Measurements from ENCODE around the gene SUPV3L1. TPM values are rescaled to one million over a fixed set of nuclear protein-coding genes. Genes with fewer than 3 reads are reported as not detected.
"Not testable (repeated sequence)": the region's sequence is repeated elsewhere in the genome, so short reads cannot be mapped to it uniquely, and the experiment has no call there.

SUPV3L1 gene
- total and polyA plus RNA-seq, 4 donors = 14.1 to 21.7 (median 17.5) TPM

DNA sequence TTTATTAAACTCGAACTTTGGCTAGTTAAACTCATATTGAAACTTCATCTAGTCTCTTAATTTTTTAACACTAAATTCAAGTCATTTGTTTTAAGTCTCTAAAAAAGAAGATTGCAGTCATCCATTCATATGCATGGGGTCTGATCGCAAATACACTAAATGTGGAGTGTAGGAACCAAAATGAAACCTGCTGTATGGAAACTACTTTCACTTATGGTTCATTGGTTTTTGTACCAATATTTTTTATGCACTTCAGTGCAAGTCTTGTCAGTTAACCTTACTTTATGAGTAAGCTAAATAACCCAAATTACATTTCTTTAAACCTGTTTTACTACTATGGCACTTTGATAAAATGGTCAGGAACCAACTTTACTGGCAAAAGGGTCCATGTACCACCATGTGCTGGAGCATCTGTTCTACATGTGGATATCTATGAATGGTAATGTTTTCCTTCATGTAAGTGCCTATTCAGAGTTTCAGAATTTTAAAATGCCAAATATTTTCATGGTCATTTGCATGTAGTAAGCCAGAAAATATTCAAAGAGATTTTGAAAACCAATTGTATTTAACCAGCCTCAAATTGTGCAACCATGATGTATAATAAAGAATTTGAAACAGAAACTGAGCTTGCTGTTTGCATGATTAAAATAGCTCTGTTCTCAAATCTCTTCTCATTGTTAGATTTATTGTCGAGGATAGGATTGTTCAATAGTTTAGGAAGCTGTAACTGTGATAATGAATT lies 7.6 kb upstream of the SUPV3L1 start:
- H3K36me3 ChIP-seq (ENCODE audit: control insufficient read depth in 4 of 4, insufficient read depth in 3 of 4, low read depth in 1 of 4, low read length in 3 of 4) = peaks cover under 1 to 33% (median 29%) of the 10 kb centered on the region in 4 donors
- H3K9me3 ChIP-seq (ENCODE audit: control insufficient read depth in 4 of 4, low read length in 3 of 4) = no peaks in the 10 kb centered on the region
- no peak overlapping the region for H3K27ac ChIP-seq (ENCODE audit: low read depth in 1 of 2, low read length in 2 of 2)
- H3K27me3 ChIP-seq (ENCODE audit: control insufficient read depth in 4 of 4, insufficient read depth in 4 of 4, low read length in 3 of 4) = no peaks in the 10 kb centered on the region
- no peaks in the 10 kb centered on the region for H3K4me1 ChIP-seq (ENCODE audit: control insufficient read depth in 4 of 4, insufficient read depth in 4 of 4, low read length in 3 of 4)
- no peak for TF ChIP-seq GABPA (IDR thresholded peaks at IDR 0.05 in 1 of 2, conservative IDR thresholded peaks at IDR 0.05 in 1 of 2)
- TF ChIP-seq FOXA2 (IDR thresholded peaks at IDR 0.05) = no peak
- no peak for TF ChIP-seq NR2F2 (IDR thresholded peaks at IDR 0.05)
- TF ChIP-seq EGR1 (IDR thresholded peaks at IDR 0.05; ENCODE audit: low read depth in 2 of 2) = no peak
- no peak for TF ChIP-seq TAF1 (conservative IDR thresholded peaks at IDR 0.05)
- TF ChIP-seq, protein P1, sequence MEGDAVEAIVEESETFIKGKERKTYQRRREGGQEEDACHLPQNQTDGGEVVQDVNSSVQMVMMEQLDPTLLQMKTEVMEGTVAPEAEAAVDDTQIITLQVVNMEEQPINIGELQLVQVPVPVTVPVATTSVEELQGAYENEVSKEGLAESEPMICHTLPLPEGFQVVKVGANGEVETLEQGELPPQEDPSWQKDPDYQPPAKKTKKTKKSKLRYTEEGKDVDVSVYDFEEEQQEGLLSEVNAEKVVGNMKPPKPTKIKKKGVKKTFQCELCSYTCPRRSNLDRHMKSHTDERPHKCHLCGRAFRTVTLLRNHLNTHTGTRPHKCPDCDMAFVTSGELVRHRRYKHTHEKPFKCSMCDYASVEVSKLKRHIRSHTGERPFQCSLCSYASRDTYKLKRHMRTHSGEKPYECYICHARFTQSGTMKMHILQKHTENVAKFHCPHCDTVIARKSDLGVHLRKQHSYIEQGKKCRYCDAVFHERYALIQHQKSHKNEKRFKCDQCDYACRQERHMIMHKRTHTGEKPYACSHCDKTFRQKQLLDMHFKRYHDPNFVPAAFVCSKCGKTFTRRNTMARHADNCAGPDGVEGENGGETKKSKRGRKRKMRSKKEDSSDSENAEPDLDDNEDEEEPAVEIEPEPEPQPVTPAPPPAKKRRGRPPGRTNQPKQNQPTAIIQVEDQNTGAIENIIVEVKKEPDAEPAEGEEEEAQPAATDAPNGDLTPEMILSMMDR (IDR thresholded peaks at IDR 0.05; ENCODE audit: low read depth, low read length, missing input control) = no peak
- TF ChIP-seq, protein P2, sequence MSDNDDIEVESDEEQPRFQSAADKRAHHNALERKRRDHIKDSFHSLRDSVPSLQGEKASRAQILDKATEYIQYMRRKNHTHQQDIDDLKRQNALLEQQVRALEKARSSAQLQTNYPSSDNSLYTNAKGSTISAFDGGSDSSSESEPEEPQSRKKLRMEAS (IDR thresholded peaks at IDR 0.05) = no peak
- TF ChIP-seq JUND (IDR thresholded peaks at IDR 0.05) = no peak
- TF ChIP-seq RXRA (IDR thresholded peaks at IDR 0.05) = no peak
- TF ChIP-seq, protein P3, sequence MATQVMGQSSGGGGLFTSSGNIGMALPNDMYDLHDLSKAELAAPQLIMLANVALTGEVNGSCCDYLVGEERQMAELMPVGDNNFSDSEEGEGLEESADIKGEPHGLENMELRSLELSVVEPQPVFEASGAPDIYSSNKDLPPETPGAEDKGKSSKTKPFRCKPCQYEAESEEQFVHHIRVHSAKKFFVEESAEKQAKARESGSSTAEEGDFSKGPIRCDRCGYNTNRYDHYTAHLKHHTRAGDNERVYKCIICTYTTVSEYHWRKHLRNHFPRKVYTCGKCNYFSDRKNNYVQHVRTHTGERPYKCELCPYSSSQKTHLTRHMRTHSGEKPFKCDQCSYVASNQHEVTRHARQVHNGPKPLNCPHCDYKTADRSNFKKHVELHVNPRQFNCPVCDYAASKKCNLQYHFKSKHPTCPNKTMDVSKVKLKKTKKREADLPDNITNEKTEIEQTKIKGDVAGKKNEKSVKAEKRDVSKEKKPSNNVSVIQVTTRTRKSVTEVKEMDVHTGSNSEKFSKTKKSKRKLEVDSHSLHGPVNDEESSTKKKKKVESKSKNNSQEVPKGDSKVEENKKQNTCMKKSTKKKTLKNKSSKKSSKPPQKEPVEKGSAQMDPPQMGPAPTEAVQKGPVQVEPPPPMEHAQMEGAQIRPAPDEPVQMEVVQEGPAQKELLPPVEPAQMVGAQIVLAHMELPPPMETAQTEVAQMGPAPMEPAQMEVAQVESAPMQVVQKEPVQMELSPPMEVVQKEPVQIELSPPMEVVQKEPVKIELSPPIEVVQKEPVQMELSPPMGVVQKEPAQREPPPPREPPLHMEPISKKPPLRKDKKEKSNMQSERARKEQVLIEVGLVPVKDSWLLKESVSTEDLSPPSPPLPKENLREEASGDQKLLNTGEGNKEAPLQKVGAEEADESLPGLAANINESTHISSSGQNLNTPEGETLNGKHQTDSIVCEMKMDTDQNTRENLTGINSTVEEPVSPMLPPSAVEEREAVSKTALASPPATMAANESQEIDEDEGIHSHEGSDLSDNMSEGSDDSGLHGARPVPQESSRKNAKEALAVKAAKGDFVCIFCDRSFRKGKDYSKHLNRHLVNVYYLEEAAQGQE (IDR thresholded peaks at IDR 0.05) = no peak
- no peak for TF ChIP-seq ZBTB33 (IDR thresholded peaks at IDR 0.05)
- TF ChIP-seq, protein P4, sequence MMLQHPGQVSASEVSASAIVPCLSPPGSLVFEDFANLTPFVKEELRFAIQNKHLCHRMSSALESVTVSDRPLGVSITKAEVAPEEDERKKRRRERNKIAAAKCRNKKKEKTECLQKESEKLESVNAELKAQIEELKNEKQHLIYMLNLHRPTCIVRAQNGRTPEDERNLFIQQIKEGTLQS (IDR thresholded peaks at IDR 0.05) = no peak
- TF ChIP-seq HNF4G (IDR thresholded peaks at IDR 0.05) = no peak
- no peak for TF ChIP-seq RAD21 (IDR thresholded peaks at IDR 0.05)
- TF ChIP-seq YY1 (IDR thresholded peaks at IDR 0.05) = no peak
- TF ChIP-seq HNF4A (conservative IDR thresholded peaks at IDR 0.05) = no peak
- no peak for TF ChIP-seq FOXA1 (IDR thresholded peaks at IDR 0.05)
- H3K4me3 ChIP-seq (ENCODE audit: low read depth in 1 of 3, low read length in 3 of 3) = no peak overlapping the region
- H3K9ac ChIP-seq (ENCODE audit: low read depth in 1 of 2, low read length in 2 of 2) = no peak overlapping the region
- 91% methylated on average over 3 of the region's 3 CpGs for WGBS
- DNase-seq (ENCODE audit: low spot score) = no peak

DNA sequence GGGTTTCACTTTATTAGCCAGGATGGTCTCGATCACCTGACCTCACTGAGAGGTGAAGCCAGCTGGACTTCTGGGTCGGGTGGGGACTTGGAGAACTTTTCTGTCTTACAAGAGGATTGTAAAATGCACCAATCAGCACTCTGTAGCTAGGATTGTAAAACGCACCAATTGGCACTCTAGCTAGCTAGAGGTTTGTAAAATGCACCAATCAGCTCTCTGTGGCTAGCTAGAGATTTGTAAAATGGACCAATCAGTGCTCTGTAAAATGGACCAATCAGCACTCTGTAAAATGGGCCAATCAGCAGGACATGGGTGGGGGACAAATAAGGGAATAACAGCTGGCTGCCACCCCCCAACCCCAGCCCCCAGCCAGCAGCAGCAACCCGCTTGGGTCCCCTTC lies 4.7 kb upstream of the SUPV3L1 start:
- not testable (repeated sequence) for H3K27ac ChIP-seq (ENCODE audit: low read depth in 1 of 2, low read length in 2 of 2); H3K9ac ChIP-seq (ENCODE audit: low read depth in 1 of 2, low read length in 2 of 2); H3K9me3 ChIP-seq (ENCODE audit: control insufficient read depth in 4 of 4, low read length in 3 of 4); DNase-seq (ENCODE audit: low spot score); H3K4me1 ChIP-seq (ENCODE audit: control insufficient read depth in 4 of 4, insufficient read depth in 4 of 4, low read length in 3 of 4); H3K4me3 ChIP-seq (ENCODE audit: low read depth in 1 of 3, low read length in 3 of 3); H3K27me3 ChIP-seq (ENCODE audit: control insufficient read depth in 4 of 4, insufficient read depth in 4 of 4, low read length in 3 of 4)
- 88% methylated on average over 4 of the region's 4 CpGs for WGBS
- H3K36me3 ChIP-seq (ENCODE audit: control insufficient read depth in 4 of 4, insufficient read depth in 3 of 4, low read depth in 1 of 4, low read length in 3 of 4) = peaks cover 0 to 21% (median 18%) of the 10 kb centered on the region in 4 donors
